Upper lobe of left lung (tissue), 6 donors: Measurements from ENCODE around the gene RAET1L. TPM values are rescaled to one million over a fixed set of nuclear protein-coding genes. Genes with fewer than 3 reads are reported as not detected.

Experiments
- ATAC-seq, 2 donors: fragments of 200-7000 bp; cut with Tn5 transposase; one replicate each; pipeline ENCODE4 v1.9.1; 2022; ENCODE audit warnings: mild to moderate bottlenecking in 2 of 2, moderate library complexity in 2 of 2; ENCODE audit not compliant: low FRiP score in 2 of 2
- DNase-seq, 2 donors: peaks; one replicate each; pipeline ENCODE4 v3.0.0-alpha.2; 2019 to 2020
- H3K27ac ChIP-seq, 4 donors: fragments of 200-600 bp; sonication (generic); one replicate each; pipeline ENCODE4 v1.5.1; 2016 to 2019
- H3K27me3 ChIP-seq, 4 donors: fragments of 200-600 bp; sonication (generic); one replicate each; pipeline ENCODE4 v1.5.1; 2017 to 2019
- H3K36me3 ChIP-seq, 4 donors: fragments of 200-600 bp; sonication (generic); one replicate each; pipeline ENCODE4 v1.5.1; 2016 to 2019
- H3K4me1 ChIP-seq, 4 donors: fragments of 200-600 bp; sonication (generic); one replicate each; pipeline ENCODE4 v1.5.1; 2018 to 2019
- H3K4me3 ChIP-seq, 4 donors: fragments of 200-600 bp; sonication (generic); one replicate each; pipeline ENCODE4 v1.5.1; 2017 to 2019; ENCODE audit warnings: mild to moderate bottlenecking in 2 of 4, moderate library complexity in 1 of 4
- H3K9me3 ChIP-seq, 4 donors: fragments of 200-600 bp; sonication (generic); one replicate each; pipeline ENCODE4 v1.5.1; 2018 to 2019
- EP300 ChIP-seq, 4 donors: sonication (generic); formaldehyde crosslinking; IDR thresholded peaks; one replicate each; pipeline ENCODE4 v1.5.1; 2017; ENCODE audit warnings: antibody characterized with exemption in 4 of 4, control low read depth in 2 of 4
- POLR2A ChIP-seq, 4 donors: fragments of 450-650 bp; IDR thresholded peaks; one replicate each; pipeline ENCODE4 v1.5.1; 2016 to 2017; ENCODE audit warnings: antibody characterized with exemption in 4 of 4, mild to moderate bottlenecking in 2 of 4
- POLR2AphosphoS5 ChIP-seq, 2 donors: sonication (generic); formaldehyde crosslinking; IDR thresholded peaks; one replicate each; pipeline ENCODE4 v1.5.1; 2017; ENCODE audit warnings: antibody characterized with exemption in 2 of 2
- WGBS, 2 donors: methylation state at CpG; one replicate each; pipeline ENCODE4 v1.1.5; 2017 to 2018; 5-methylcytosine and 5-hydroxymethylcytosine counted together
- total RNA-seq, 6 donors: library from RNA; depleted of rRNA in 4 of 6; stranded (reverse); fragments of >200 nt in 4 of 6; gene quantifications; one replicate each; pipeline versions ENCODE4 v1.1.0 to v1.2.1, GENCODE V29; 2016 to 2021
- TF ChIP-seq, protein P1 (sequence below), 6 experiments: fragments of 450-650 bp in 4 of 6; fragments of 200-600 bp in 2 of 6; sonication (generic) in 2 of 6; IDR thresholded peaks; one replicate each; pipeline ENCODE4 v1.5.1; 2016 to 2019; ENCODE audit warnings: antibody characterized with exemption in 6 of 6
- donor health status: DM: no; HTN: no; CAD: no; lungs with moderate emphysema.
- donor health status: DM: no; HTN: yes; CAD: no; lungs with severe emphysema.

RAET1L gene
- total RNA-seq, 6 donors from 2014 or later = not detected

DNA sequence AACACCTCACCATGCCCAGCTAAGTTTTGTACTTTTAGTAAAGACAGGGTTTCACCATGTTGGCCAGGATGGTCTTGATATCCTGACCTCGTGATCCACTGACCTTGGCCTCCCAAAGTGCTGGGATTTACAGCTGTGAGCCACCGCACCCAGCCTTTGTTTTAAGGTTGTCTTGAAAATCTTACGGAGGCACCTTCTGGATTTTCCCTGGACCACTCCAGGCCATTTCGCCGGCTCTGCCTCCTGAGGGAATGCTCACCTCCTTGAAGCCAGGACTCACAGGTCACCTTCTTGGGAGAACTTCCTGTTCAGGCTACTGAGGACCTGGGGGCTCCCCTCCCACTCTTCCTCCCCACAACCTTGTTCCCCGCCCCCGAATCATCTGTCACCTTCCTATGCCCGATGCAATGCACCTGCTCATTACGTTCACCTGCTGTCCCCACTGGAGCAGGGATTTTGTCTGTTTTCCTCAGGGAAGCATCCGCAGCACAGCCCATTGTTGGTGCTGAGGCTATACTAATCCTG, 19.4 kb upstream of the RAET1L start:
- no peak for ATAC-seq
- no peak for DNase-seq
- H3K27ac ChIP-seq = no peak overlapping the region
- H3K9me3 ChIP-seq = no peaks in the 10 kb centered on the region
- TF ChIP-seq EP300 (IDR thresholded peaks at IDR 0.05) = no peak
- no peak for TF ChIP-seq POLR2A (IDR thresholded peaks at IDR 0.05)
- TF ChIP-seq POLR2AphosphoS5 (IDR thresholded peaks at IDR 0.05) = no peak
- TF ChIP-seq, protein P1, sequence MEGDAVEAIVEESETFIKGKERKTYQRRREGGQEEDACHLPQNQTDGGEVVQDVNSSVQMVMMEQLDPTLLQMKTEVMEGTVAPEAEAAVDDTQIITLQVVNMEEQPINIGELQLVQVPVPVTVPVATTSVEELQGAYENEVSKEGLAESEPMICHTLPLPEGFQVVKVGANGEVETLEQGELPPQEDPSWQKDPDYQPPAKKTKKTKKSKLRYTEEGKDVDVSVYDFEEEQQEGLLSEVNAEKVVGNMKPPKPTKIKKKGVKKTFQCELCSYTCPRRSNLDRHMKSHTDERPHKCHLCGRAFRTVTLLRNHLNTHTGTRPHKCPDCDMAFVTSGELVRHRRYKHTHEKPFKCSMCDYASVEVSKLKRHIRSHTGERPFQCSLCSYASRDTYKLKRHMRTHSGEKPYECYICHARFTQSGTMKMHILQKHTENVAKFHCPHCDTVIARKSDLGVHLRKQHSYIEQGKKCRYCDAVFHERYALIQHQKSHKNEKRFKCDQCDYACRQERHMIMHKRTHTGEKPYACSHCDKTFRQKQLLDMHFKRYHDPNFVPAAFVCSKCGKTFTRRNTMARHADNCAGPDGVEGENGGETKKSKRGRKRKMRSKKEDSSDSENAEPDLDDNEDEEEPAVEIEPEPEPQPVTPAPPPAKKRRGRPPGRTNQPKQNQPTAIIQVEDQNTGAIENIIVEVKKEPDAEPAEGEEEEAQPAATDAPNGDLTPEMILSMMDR (IDR thresholded peaks at IDR 0.05) = no peak
- WGBS, 2 donors = 92 to 94% methylated on average over 10 of the region's 10 CpGs
- no peaks in the 10 kb centered on the region for H3K4me1 ChIP-seq
- H3K27me3 ChIP-seq = no peaks in the 10 kb centered on the region
- no peak overlapping the region for H3K4me3 ChIP-seq
- no peaks in the 10 kb centered on the region for H3K36me3 ChIP-seq

DNA sequence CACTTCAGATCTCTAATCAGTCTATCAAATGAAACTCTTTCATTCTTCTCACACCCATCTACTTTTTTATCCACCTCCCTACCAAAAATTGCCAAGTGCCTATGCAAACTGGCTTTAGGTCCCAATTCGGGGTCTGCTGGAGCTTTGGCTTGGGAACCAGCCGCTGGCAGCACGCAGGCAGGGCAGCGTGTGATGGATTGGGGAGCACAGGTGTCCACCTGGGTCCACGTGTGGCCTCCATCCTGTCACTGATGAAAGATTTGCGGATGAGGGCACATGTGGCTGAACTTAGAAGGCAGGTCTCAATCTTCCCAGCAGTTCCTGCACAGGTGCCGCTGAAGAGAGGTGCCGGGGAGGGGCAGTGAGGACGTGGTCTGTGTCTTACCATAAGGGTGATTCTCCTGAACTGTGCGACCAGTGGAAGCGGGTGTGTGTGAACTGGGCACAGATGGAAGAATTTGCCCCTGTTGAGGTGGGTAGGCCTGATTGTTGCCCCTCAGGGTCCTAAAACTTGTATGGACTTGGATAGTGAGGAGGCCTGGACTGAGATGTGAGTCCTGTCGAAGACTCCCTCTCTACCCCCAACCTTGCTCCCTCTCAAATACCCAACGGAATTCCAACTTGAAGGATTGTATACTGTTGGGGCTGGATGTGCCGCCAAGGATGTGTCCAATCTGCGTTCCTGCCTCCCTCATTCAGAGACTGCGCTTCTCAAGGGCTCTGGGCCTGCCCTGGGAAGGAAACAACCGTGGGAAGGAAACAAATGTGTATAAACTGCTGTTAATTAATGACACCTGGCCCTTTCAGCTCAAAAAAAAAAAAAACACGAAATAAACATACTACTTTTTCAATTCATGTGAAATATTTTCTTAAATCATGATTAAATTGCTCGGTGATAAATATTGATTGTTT, 18.4 kb upstream of the RAET1L start:
- Histone ChIP-seq H3K4me1 (no peaks in the 10 kb centered on the region), H3K27ac (no peak overlapping the region), H3K4me3 (no peak overlapping the region), H3K36me3 (no peaks in the 10 kb centered on the region), H3K27me3 (peaks cover 0 to 8% (median 3%) of the 10 kb centered on the region in 4 donors), H3K9me3 (no peaks in the 10 kb centered on the region)
- no peak for DNase-seq
- 81 to 85% methylated on average over 16 to 19 of the region's 19 CpGs for whole genome bisulfite sequencing, 2 donors
- TF ChIP-seq EP300 (IDR thresholded peaks at IDR 0.05) = no peak
- no peak for TF ChIP-seq POLR2AphosphoS5 (IDR thresholded peaks at IDR 0.05)
- TF ChIP-seq POLR2A (IDR thresholded peaks at IDR 0.05) = no peak
- TF ChIP-seq, protein P1 (IDR thresholded peaks at IDR 0.05) = no peak
- no peak for ATAC-seq

DNA sequence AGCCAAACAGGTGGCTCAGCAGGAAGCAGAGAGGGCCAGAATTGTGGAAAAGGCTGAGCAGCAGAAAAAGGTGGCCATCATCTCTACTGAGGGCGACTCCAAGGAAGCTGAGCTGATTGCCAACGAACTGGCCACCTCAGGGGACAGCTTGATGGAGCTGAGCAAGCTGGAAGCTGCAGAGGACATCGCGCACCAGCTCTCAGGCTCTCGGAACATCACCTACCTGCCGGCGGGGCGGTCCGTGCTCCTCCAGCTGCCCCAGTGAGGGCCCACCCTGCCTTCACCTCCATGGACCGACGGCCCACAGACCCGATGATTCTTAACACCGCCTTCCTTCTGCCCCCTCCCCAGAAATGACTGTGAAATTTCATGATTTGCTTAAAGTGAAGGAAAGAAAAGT, 17.8 kb upstream of the RAET1L start:
- ATAC-seq = no peak
- H3K4me3 ChIP-seq = no peak overlapping the region
- WGBS, 2 donors = 89 to 95% methylated on average over 13 of the region's 13 CpGs
- no peak for DNase-seq
- H3K9me3 ChIP-seq = no peaks in the 10 kb centered on the region
- no peaks in the 10 kb centered on the region for H3K36me3 ChIP-seq
- H3K27ac ChIP-seq = no peak overlapping the region
- H3K4me1 ChIP-seq = peaks cover under 1 to 6% (median 5%) of the 10 kb centered on the region in 4 donors
- H3K27me3 ChIP-seq = peaks cover 0 to 15% (median 7%) of the 10 kb centered on the region in 4 donors
- TF ChIP-seq, protein P1 (IDR thresholded peaks at IDR 0.05) = no peak
- TF ChIP-seq POLR2AphosphoS5 (IDR thresholded peaks at IDR 0.05) (no peak), POLR2A (IDR thresholded peaks at IDR 0.05) (no peak), EP300 (IDR thresholded peaks at IDR 0.05) (no peak)

DNA sequence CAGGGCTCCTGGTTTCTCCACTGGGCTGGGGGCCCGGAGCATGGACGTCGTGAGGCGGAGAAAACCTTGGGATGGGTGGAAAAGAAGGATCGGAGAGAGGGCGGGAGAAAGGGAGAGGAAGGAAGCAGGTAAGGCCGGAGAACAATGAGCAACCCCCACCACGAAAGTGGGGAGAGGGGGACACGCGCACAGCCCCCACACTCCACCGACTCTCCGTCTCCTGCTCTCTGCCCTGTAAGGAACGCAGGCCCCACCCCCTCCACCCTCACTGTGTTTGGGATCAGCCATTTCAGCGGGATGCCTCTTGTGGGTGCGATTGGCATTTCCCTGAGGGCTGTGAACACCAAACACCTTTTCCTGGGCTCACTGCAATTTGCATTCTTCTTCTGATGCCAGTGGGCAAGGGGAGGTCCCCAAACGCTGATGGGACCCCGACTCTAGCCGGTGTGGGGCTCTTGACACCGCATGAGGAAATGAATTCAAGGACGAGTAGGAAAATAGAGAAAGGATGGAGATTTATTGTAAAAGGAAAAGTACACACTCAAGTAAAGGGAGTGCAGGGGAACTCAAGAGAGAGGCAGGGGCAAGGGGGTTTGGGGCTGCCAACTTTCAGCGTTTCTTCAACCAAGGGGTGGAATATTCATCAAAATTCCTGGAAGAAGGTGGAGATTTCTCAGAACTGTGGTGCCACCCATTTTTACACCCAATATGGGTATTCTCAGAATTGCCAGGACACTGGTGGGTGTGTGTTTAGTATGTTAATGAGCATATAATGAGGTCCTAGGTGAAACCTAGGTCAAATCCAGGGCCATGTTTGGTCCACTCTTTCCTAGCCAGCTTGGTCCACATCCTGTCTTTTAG, 13.1 kb upstream of the RAET1L start:
- Histone ChIP-seq H3K9me3 (no peaks in the 10 kb centered on the region), H3K4me3 (peak overlapping the region in 1 of 4 donors; percentile 34), H3K4me1 (peaks cover 9 to 17% (median 14%) of the 10 kb centered on the region in 4 donors), H3K27ac (no peak overlapping the region), H3K36me3 (no peaks in the 10 kb centered on the region), H3K27me3 (peaks cover 0 to 32% (median 17%) of the 10 kb centered on the region in 4 donors)
- WGBS, 2 donors = 9 to 11% methylated on average over 21 of the region's 21 CpGs
- no peak for DNase-seq
- ATAC-seq = no peak
- TF ChIP-seq EP300 (IDR thresholded peaks at IDR 0.05) (no peak), POLR2AphosphoS5 (IDR thresholded peaks at IDR 0.05) (no peak), POLR2A (IDR thresholded peaks at IDR 0.05) (no peak)
- TF ChIP-seq, protein P1 (IDR thresholded peaks at IDR 0.05) = no peak
